Choroid plexus epithelial cell (primary cell): ENCODE data around the gene CCR7.

ENCODE experiments used
- DNase-seq: peaks from one replicate; pipeline ENCODE4 v3.0.0-alpha.2; 2010; ENCODE audit warnings: low read depth
- H3K4me3 ChIP-seq: 2 replicates; pipeline ENCODE4 v1.5.1; 2011; ENCODE audit warnings: low read depth, mild to moderate bottlenecking, control low read depth, low read length, moderate library complexity
- CTCF ChIP-seq: conservative IDR thresholded peaks from 2 replicates; pipeline ENCODE4 v1.5.1; 2011; ENCODE audit warnings: low read depth, mild to moderate bottlenecking, control low read depth, inconsistent platforms, low read length, moderate library complexity

Gene CCR7

GRCh38 chr17:40556884-40557414 lies 8.3 kb downstream of the CCR7 start:
- DNase-seq, result peak; percentile 67
- no peak overlapping the region for H3K4me3 ChIP-seq
- no peak for TF ChIP-seq CTCF

DNA sequence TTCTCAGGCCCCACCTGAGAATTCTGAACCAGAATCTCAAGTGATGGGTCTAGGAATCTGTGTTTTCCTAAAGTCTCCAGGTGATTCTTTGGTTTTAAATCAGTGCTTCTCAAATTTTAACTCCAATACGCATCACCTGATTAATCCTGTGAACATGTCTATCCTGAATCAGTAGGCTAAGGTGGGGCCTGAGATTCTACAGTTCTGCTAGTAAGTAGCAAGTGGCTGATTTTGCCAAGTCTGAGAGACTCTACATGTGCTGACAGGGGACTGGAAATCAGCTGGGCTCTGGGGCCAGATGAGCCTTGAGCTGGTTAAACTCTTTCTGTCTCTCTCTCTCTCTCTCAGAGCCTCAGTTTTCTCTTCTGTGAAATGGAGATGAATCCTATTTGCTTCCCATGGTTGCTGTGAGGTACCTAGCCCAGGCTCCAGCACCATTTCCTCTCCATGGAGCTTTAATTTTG lies 9.0 kb downstream of the CCR7 start:
- DNase-seq, result no peak
- no peak overlapping the region for H3K4me3 ChIP-seq
- TF ChIP-seq CTCF, result no peak

GRCh38 chr17:40555296-40556190 lies 9.7 kb downstream of the CCR7 start:
- H3K4me3 ChIP-seq, result no peak overlapping the region
- no peak for DNase-seq
- no peak for TF ChIP-seq CTCF

GRCh38 chr17:40554646-40555295 lies 10.5 kb downstream of the CCR7 start:
- no peak for TF ChIP-seq CTCF
- DNase-seq, result no peak
- H3K4me3 ChIP-seq, result no peak overlapping the region

- no peak overlapping the region for H3K4me3 ChIP-seq
- TF ChIP-seq CTCF, result no peak
- DNase-seq, result peak; percentile 83
Observed at GRCh38 chr17:40553694-40554534, 11.4 kb downstream of the CCR7 start.

DNA sequence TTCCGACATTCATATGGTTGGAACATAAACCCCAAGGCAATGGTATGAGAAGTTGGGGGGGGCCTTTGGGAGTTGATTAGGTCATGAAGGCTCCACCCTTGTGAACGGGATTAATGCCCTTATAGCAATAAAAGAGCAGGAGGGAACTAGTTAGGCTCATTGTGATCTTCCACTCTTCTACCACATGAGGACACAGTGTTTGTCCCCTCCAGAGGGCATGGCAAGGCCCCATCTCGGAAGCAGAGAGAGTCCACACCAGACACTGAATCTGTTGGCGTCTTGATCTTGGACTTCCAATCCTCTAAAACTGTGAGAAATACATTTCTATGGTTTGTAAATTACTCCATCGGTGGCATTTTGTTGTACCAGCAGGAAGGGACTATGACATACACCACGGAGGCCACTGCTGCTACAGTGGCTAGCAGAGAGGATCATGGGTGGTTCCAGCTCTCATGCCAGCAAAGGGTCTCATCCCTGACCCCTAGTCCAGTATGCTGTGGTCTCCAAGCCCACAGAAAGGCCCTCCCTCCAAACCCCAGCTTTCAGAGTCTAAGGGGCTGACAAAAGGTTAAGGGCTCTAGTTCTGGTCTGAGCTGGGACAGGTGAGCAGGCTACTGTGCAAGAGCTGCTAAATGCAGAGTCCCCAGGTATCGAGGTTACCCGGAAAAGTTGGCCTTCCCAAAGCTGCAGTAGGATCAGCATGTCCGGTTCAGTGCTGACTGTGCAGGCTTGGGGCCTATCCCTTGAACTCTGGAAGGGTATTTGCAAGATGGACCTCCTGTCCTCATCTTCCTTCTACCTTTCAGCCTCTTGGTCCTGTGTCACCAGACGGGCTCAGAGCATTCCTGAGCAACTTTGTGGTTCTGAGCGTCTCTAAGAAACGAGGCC lies 12.2 kb downstream of the CCR7 start:
- TF ChIP-seq CTCF, result no peak
- H3K4me3 ChIP-seq, result no peak overlapping the region
- no peak for DNase-seq
